A673 (cell line): Measurements from ENCODE around the gene LGSN.
"Not testable (repeated sequence)": the region's sequence is repeated elsewhere in the genome, so short reads cannot be mapped to it uniquely, and the experiment has no call there.

Experiments used
- EZH2 ChIP-seq: fragments of 200-600 bp; sonication (generic); IDR thresholded peaks from 2 replicates; pipeline ENCODE4 v1.6.1; 2017; ENCODE audit warnings: borderline replicate concordance, low read depth, mild to moderate bottlenecking, mixed read lengths, antibody characterized with exemption, low read length; ENCODE audit not compliant: poor library complexity, severe bottlenecking
- TF ChIP-seq, protein P1 (sequence below): fragments of 300-800, 200-600 bp; sonication (generic); conservative IDR thresholded peaks from 2 replicates; pipeline ENCODE4 v1.5.1; 2017; ENCODE audit warnings: low read depth, mild to moderate bottlenecking, antibody characterized with exemption, low read length, moderate library complexity, mixed read lengths

DNA sequence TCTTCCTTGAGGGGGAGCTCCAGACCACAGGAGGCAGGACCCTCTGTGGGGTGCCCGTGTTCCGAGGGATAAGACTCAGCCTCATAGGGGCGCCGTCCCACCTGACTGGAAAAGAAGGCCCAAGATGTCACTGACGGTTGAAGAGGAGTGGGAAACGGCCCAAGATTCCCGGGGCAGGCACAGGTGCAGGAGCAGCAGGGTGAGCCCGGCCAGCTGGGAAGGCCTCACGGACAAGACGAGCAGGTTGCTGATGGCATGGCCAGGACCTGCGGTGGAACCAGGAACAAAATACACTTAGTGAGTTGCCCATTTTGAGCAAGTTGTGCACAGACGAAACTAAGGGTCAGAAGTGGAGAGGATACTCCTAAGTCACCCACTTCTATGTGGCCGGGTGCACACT lies 89.8 kb downstream of the LGSN start:
- TF ChIP-seq, protein P1, sequence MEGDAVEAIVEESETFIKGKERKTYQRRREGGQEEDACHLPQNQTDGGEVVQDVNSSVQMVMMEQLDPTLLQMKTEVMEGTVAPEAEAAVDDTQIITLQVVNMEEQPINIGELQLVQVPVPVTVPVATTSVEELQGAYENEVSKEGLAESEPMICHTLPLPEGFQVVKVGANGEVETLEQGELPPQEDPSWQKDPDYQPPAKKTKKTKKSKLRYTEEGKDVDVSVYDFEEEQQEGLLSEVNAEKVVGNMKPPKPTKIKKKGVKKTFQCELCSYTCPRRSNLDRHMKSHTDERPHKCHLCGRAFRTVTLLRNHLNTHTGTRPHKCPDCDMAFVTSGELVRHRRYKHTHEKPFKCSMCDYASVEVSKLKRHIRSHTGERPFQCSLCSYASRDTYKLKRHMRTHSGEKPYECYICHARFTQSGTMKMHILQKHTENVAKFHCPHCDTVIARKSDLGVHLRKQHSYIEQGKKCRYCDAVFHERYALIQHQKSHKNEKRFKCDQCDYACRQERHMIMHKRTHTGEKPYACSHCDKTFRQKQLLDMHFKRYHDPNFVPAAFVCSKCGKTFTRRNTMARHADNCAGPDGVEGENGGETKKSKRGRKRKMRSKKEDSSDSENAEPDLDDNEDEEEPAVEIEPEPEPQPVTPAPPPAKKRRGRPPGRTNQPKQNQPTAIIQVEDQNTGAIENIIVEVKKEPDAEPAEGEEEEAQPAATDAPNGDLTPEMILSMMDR: not testable (repeated sequence)
- TF ChIP-seq EZH2: not testable (repeated sequence)
